T47D (cell line): ENCODE measurements around the gene LRRC43.

Experiments
- DNase-seq, 2 experiments: peaks; one replicate each; pipeline versions ENCODE4 v3.0.0 to v3.0.0-alpha.2; 2011 to 2012; ENCODE audit warnings: low read depth in 1 of 2, low spot score in 1 of 2
- JUND ChIP-seq: IDR thresholded peaks from 2 replicates; pipeline ENCODE4 v1.6.1; 2012; ENCODE audit warnings: low read depth
- in situ Hi-C: cut with HindIII; loops from 2 replicates; pipeline ENCODE4 v1.10.0; 2016; ENCODE audit warnings: low sequenced_read_pairs, low pct_unique_long_range_greater_than_20kb

The LRRC43 gene, protein sequence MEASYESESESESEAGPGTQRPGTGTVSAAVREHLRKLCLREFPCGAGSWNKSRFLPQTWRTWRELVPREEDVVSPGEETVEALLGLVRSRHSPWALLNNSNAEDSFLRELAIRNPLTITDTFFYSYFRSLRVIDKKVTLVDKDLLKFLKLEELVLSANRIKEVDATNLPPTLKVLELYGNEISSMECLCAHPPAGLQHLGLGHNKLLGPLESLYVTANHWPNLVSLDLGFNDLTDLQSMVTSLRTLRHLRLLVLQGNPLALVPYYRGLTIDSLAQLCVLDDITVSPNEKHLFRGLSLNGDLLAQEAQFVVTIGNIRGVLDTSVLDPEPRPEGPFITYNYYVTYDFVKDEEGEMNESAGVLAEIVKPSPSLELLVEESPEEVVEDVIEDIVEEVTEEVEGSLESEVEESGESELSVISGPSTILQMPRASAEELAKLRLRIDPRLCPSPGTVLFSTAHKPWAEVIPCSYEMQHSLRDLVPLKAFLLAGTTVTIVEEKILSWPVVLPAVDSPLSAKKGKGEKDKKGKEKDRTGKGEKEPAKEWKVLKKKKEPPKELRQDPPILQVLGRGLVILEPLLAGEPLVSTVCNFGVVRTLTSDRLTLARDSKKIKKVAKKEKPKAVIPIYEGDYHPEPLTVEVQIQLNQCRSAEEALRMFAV

DNA sequence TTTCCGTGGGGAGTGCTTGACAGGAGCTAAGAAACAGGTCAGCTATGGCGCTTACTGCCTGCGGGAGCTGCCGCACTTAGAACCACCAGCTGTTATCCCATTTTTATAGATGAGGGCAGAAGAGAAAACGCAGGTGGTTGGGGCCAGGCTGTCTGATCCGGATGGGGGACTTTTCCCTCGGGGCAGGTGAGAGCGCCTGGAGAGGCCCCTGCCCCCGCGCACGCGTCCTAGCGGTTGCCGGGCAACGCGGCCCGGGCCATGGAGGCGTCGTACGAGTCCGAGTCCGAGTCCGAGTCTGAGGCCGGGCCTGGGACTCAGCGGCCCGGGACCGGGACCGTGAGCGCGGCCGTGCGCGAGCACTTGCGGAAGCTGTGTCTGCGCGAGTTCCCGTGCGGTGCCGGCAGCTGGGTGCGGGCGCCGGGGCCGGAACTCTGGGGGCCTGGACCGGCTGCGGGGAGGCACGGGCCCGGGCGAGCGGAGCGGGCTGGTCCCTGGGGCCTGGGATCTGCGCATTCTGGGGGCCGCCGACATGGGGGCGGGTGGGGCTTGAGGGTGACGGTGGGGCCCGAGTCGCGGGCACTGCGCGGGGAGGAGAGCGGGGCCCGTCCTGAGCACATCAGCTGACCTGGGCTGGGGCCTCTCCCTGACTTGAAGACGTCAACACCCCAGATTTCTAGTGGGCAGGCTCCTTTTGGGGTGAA is at the start of gene LRRC43:
LRRC43 (plus strand) TSS at position 237 of the 701 bp plus-strand sequence; CDS start at position 259, 22 bp downstream.
- peak; percentile 39 to 67 for DNase-seq
- TF ChIP-seq JUND, result no peak
- in situ Hi-C loops, result no loop called here

DNA sequence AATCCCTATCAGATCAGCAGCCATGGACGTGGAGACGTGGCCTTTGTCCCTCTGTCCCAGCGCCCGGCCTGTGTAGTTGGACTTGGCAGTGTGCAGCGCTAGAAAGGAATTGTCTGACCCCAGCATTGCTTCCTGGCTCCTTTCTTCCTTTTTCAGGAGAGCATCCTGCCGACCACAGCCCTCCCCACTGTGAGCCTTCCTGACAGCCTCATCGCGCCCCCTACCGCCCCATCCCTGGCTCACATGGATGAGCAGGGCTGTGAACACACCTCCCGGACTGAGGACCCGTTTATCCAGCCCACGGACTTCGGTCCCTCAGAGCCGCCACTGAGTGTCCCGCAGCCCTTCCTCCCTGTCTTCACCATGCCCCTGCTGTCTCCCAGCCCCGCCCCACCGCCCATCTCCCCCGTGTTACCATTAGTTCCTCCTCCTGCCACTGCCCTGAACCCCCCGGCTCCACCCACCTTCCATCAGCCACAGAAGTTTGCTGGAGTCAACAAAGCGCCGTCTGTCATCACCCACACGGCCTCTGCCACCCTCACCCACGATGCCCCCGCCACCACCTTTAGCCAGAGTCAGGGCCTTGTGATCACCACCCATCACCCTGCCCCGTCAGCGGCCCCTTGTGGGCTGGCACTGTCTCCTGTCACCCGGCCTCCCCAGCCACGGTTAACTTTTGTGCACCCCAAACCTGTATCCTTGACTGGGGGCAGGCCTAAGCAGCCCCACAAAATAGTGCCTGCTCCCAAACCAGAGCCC is 49.6 kb upstream of the LRRC43 start:
- in situ Hi-C loops, result no loop called here
- no peak for DNase-seq
- TF ChIP-seq JUND, result no peak

DNA sequence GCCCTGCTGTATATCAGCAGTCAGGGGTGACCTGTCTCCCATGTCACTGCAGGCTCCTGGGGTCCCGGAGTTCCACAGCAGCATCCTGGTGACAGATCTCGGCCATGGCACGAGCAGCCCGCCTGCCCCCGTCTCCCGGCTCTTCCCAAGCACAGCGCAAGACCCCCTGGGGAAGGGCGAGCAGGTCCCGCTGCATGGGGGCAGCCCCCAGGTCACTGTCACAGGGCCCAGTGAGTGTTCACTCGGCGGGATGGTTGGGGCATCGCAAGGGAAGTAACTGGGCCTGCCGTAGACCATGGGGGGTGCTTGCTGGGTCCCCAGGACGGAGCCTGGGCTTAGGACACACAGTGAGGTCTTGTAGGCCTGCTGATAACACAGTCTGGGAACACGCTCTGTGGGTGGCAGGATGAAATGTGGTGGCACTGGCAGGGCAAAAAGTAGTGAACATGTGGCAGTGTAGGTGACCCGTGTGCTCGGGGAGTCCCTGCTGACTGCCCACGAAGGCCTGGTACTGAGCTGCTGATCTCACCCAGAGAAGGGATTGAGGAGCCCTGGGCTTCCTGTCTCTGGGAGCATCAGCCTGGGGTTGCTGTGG is 47.4 kb upstream of the LRRC43 start:
- DNase-seq, result no peak
- no peak for TF ChIP-seq JUND
- in situ Hi-C loops, result no loop called here

DNA sequence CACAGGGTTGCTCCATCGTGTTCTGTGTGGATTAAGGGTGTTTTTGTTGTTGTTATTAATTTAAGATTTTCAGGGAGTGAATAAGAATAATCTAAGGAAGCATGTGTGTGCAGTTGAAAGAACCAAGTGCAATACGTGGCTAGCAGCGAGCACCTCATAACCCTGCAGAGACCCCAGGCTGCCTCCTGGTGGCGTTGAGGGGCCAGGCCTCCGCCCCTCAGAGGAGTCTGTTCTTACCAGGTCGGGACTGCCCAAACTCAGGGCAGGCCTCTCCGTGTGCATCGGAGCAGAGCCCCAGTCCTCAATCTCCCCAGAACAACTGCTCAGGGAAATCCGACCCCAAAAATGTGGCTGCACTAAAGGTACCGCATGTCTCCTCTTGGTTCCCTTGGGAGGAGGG is 45.7 kb upstream of the LRRC43 start:
- TF ChIP-seq JUND, result no peak
- no peak for DNase-seq
- in situ Hi-C loops, result no loop called here

DNA sequence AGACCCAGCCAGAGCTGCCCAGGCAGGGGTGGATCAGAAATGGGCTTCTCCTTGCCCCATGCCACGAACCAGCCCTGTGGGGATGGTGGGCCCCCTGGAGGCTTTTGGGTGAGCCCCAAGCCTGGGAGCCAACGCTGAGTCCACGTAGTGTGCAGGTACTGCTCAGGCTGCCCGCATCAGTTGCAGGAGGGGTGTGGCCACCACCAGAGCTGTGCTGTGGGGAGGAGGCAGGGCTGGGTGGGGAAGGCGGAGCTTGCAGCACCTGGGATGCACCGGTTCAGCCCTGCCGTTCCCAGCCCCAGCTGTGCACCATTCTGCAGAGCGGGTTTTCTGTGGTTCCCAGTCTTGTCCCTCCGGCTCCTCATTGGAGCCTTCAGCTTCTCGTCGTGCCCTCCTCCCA is 45.2 kb upstream of the LRRC43 start:
- in situ Hi-C loops, result no loop called here
- TF ChIP-seq JUND, result no peak
- DNase-seq, result peak; percentile 85 to 95

DNA sequence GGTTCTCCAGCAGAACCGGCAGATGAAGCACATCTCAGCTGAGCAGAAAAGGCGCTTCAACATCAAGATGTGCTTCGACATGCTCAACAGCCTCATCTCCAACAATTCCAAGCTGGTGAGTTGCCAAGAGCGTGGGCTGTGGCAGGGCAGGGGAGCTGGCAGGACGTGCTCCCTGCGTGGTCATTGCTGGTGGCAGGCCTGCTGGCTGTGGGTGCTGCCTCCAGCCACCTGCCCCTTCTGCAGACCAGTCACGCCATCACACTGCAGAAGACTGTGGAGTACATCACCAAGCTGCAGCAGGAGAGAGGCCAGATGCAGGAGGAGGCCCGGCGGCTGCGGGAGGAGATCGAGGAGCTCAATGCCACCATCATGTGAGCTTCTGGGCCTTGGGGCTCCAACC is 44.7 kb upstream of the LRRC43 start:
- no peak for DNase-seq
- TF ChIP-seq JUND, result no peak
- in situ Hi-C loops, result no loop called here

DNA sequence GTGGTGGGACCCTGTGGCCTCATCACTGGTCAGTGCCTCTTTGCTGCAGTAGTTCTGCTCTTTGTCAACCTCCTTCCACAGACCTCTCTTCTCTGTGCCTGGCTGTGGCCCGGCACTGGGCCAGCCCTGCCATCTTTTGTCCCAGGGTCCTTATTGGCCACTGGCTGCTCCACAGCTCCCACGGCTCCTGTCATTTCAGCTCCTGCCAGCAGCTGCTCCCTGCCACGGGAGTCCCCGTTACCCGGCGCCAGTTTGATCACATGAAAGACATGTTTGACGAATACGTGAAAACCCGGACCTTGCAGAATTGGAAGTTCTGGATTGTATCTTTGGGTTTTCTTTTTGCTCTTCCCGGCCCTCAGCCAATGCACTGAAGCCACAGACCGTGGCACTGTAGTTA is 44.3 kb upstream of the LRRC43 start:
- TF ChIP-seq JUND, result no peak
- no peak for DNase-seq
- in situ Hi-C loops, result no loop called here

DNA sequence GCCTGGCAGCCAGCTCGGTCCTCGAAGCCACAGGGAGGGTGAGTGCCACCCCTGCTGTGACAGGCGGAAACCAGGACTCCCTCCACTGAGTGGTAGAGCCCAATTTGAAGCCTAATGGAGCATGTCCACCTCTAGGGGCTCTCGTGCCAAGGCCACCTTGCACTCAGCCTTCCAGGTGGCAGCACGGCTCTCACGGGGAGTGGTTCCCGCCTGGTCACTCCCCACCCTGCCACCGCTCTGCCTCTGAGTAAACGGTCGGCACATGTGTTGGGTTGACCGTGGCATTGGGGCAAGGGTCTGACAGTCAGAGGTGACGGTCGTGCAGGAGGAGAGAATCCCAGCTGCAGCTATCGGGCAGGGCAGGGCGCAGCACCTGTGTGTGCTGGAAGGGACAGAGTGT is 43.7 kb upstream of the LRRC43 start:
- DNase-seq, result no peak
- in situ Hi-C loops, result no loop called here
- no peak for TF ChIP-seq JUND

DNA sequence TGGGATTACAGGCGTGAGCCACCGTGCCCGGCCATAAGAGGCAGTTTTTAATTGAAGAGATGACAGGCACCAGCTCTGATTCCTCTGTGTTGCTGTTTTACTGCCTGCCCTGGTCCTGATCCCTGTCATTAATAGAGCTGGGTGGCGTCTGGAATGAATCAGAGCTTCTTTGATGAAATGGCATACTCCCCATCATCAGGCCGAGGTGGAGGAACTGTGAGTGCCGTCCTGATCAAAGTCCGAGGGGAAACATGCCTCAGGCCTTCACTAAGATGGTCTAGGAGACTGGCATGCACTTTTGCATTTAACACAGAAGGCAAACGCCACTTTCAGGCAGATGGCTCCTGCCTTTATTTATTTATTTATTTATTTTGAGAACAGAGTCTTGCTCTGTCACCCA is 43.0 kb upstream of the LRRC43 start:
- in situ Hi-C loops, result no loop called here
- no peak for DNase-seq
- TF ChIP-seq JUND, result no peak

DNA sequence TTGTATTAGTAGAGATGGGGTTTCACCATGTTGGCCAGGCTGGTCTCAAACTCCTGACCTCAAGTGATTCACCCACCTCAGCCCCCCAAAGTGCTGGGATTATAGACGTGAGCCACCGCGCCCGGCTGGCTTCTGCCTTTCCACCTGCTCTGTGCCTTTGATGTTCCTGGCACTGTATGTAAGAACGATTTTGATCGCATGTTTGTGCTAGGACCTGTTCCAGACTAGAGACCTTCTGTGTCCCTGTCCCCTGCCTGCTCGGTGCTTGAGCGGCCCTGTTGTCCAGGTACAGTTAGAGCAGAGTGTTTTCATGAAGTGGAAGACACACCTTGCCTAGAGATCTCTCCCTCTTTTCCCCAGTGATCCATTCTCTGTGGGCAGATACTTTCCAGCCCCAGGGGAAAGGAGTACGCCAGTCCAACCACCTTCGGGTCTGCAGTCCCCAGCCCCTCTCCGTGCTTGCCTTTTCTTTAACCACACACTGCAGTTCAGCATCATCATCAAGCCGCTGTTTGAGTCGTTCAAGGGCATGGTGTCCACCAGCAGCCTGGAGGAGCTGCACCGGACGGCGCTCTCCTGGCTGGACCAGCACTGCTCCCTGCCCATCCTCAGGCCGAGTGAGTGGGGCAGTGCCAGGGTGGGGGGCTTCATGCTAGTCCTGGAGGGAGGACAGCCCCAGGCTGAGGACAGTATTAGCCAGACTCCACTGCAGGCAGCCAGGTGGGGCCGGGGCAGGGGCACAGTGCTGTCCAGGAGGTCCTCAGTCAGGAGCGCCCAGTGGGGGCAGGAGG is 42.3 kb upstream of the LRRC43 start:
- no peak for DNase-seq
- in situ Hi-C loops, result no loop called here
- TF ChIP-seq JUND, result no peak

DNA sequence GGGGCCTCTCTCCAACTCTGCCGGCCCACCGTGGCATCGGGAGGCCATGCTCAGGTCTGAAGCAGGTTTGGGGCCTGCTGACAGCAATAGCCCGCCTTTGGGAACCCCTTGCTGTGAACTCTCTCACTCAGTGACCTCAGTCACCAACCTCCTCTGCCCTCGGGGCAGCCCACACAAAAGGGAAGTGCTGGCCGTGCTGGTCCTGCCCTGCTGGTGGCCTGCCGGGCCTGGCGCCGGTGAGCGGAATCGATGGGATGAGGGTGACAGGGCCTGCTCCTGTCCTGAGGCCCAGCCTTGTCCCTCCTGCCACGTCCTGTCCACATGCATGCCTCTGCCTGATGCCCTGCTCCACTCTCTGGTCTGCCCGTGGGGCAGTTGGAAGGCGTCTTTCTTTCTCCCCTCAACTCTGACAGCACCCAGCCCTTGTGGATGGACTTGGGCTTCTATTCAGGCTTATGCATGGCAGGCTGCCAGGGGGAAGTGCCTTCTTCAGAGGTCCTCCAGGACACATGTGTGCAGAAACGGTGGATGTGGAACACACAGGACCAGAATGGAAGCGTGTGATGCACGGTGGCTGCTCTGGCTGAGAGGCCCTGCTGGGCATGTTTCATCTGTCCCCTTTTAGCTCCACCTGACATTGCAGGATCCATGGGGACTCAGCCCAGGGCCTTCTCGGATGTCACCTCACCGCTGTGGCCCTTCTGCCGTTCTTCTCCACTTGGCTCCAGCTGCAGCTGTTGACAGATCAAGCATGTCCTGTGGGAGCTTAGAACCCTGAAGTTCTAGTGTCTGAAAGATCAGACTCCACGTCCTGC is 40.8 kb upstream of the LRRC43 start:
- no peak for DNase-seq
- in situ Hi-C loops, result no loop called here
- TF ChIP-seq JUND, result no peak
